NCI-H1694 treated with DMSO at 0.1 percent for 48 hours (cell line): ENCODE data around the gene PCDHGA9.
"Not testable (repeated sequence)": the region's sequence is repeated elsewhere in the genome, so short reads cannot be mapped to it uniquely, and the experiment has no call there.

Experiments used
- DNase-seq: peaks from one replicate; lab custom pipeline; 2025; lab: John Stamatoyannopoulos, UW

Gene PCDHGA9

DNA sequence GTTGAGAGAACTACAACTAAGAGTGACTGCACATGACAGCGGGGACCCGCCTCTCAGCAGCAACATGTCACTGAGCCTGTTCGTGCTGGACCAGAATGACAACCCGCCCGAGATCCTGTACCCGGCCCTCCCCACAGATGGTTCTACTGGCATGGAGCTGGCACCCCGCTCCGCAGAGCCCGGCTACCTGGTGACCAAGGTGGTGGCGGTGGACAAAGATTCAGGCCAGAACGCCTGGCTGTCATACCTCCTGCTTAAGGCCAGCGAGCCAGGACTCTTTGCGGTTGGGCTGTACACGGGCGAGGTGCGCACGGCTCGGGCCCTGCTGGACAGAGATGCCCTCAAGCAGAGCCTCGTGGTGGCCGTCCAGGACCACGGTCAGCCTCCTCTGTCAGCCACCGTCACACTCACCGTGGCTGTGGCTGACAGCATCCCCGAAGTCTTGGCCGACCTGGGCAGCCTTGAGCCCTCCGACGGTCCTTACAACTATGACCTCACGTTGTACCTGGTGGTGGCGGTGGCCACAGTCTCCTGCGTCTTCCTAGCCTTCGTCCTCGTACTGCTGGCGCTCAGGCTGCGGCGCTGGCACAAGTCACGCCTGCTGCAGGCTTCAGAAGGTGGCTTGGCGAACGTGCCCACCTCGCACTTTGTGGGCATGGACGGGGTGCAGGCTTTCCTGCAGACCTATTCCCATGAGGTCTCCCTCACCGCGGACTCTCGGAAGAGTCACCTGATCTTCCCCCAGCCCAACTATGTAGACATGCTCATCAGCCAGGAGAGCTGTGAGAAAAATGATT, 17.9 kb upstream of the PCDHGA9 start:
- no peak for DNase-seq

- DNase-seq = not testable (repeated sequence)
These were observed 14.8 kb upstream of the PCDHGA9 start, which contains the start of gene PCDHGB4 for GRCh38 chr5:141387557-141388311. TSS of gene PCDHGB4 (plus strand) at chr5:141387698. CDS start at chr5:141387885, 187 bp downstream.

- DNase-seq = no peak
These were observed 13.9 kb upstream of the PCDHGA9 start for GRCh38 chr5:141388661-141389060.

DNA sequence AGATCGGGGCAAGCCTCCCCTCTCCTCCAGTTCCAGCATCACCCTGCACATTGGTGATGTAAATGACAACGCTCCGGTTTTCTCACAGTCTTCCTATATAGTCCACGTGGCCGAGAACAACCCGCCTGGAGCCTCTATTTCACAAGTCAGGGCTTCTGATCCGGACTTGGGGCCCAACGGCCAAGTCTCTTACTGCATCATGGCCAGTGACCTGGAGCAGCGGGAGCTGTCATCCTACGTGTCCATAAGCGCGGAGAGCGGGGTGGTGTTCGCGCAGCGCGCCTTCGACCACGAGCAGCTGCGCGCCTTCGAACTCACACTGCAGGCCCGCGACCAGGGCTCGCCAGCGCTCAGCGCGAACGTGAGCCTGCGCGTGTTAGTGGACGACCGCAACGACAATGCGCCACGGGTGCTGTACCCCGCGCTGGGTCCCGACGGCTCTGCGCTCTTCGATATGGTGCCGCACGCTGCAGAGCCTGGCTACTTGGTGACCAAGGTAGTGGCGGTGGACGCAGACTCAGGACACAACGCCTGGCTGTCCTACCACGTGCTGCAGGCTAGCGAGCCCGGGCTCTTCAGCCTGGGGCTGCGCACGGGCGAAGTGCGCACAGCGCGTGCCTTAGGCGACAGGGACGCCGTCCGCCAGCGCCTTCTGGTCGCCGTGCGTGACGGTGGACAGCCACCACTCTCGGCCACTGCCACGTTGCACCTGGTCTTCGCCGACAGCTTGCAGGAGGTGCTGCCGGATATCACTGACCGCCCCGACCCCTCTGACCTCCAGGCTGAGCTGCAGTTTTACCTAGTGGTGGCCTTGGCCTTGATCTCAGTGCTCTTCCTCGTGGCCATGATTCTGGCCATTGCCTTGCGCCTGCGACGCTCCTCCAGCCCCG, 13.2 kb upstream of the PCDHGA9 start:
- no peak for DNase-seq

DNA sequence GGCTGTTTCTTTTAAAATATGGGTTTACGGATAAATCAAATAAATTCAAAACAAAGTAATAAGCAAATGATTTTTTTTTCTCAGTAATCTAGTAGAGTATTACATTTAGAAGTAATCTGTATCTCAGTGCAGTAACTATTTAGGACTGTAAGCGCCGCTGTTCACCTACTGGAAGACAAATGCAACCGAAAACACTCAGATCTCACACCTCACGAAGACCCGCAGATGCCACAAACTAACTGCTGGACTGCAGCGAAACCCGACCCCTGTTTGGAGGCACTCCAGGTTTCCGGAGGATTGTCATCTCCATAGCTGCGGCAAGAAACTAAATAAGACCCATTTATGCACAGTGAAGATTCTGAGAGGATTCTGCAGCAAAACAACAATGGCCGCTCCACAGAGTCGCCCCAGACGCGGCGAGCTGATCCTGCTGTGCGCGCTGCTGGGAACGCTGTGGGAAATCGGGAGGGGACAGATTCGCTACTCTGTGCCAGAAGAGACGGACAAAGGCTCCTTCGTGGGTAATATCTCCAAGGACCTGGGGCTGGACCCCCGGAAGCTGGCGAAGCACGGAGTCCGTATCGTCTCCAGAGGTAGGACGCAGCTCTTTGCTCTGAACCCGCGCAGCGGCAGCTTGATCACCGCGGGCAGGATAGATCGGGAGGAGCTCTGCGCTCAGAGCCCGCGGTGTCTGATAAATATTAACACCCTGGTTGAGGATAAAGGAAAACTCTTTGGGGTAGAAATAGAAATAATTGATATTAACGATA, 10.0 kb upstream of the PCDHGA9 start, which contains the start of gene PCDHGA8:
Gene PCDHGA8 (plus strand): TSS at position 205 of the 770 bp plus-strand sequence. CDS start 181 bp downstream, at position 386.
- no peak for DNase-seq

GRCh38 chr5:141393267-141393666, 9.3 kb upstream of the PCDHGA9 start:
- no peak for DNase-seq

- not testable (repeated sequence) for DNase-seq
These were observed 8.0 kb upstream of the PCDHGA9 start for GRCh38 chr5:141394401-141395187.

DNA sequence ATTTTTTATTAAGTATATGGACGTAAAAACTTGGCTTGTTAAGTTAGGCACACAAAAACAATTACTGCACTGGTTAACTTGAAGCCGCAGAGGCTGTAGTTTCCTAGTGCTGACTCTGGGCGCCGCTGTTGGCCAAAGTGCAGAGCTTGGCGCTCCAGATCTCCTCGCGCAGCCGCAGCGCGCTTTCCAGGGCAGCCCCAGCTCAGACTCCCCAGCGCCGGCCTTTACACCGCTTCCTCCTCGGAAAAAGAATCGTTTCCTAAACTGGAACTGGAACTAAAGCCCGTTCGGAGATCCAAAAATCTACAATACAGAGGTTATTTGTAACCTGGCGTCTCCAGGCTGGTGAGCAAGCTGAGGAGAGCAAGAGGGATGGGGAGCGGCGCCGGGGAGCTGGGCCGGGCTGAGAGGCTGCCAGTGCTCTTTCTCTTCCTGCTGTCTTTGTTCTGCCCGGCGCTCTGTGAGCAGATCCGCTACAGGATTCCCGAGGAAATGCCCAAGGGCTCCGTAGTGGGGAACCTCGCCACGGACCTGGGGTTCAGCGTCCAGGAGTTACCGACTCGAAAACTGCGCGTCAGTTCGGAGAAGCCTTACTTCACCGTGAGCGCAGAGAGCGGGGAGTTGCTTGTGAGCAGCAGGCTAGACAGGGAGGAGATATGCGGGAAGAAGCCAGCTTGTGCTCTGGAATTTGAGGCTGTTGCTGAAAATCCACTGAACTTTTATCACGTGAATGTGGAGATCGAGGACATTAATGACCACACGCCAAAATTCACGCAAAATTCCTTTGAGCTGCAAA, 4.6 kb upstream of the PCDHGA9 start, which contains the start of gene PCDHGB5:
Gene PCDHGB5 (plus strand): TSS at position 192 of the 796 bp plus-strand sequence. CDS start 181 bp downstream, at position 373.
- DNase-seq = not testable (repeated sequence)

DNA sequence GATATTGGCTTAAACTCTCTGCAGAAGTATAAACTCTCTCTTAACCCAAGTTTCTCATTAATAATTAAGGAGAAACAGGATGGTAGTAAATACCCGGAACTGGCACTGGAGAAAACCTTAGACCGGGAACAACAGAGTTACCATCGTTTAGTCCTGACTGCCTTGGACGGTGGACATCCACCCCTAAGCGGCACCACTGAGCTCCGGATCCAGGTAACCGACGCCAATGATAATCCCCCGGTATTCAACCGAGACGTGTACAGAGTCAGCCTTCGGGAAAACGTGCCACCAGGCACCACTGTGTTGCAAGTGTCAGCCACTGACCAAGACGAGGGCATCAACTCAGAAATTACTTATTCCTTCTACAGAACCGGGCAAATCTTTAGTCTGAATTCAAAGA, 4.0 kb upstream of the PCDHGA9 start:
- DNase-seq = no peak

DNA sequence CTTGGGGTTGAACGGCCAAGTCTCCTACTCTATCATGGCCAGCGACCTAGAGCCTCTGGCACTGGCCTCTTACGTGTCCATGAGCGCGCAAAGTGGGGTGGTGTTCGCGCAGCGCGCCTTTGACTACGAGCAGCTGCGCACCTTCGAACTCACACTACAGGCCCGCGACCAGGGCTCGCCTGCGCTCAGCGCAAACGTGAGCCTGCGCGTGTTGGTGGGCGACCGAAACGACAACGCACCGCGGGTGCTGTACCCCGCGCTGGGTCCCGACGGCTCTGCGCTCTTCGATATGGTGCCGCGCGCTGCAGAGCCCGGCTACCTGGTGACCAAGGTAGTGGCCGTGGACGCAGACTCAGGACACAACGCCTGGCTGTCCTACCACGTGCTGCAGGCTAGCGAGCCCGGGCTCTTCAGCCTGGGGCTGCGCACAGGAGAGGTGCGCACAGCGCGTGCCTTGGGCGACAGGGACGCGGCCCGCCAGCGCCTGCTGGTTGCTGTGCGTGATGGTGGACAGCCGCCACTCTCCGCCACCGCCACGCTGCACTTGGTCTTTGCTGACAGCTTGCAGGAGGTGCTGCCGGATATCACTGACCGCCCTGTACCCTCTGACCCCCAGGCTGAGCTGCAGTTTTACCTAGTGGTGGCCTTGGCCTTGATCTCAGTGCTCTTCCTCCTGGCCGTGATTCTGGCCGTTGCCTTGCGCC, 2.9 kb upstream of the PCDHGA9 start:
- no peak for DNase-seq

- DNase-seq = no peak
These were observed 809 bp downstream of the PCDHGA9 start for GRCh38 chr5:141403387-141403786.

DNA sequence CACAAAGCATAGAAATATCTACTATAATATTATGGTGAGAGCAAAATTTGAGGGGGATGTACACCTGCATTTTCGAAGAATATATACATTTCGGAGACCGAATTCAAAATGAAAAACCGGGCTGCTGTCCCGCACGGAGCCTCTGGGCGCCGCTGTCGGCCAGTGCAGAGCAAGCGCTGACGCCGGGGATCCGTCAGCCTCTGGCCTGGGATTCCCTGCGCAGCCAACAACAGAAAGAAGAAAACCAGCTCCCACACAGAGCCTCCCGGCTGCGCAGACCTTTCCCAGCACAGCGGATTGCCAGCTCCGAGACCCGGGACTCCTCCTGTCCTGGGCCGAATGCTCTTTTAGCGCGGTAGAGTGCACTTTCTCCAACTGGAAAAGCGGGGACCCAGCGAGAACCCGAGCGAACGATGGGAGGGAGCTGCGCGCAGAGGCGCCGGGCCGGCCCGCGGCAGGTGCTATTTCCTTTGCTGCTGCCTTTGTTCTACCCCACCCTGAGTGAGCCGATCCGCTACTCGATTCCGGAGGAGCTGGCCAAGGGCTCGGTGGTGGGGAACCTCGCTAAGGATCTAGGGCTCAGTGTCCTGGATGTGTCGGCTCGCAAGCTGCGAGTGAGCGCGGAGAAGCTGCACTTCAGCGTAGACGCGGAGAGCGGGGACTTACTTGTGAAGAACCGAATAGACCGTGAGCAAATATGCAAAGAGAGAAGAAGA, 5.4 kb downstream of the PCDHGA9 start, which contains the start of gene PCDHGB6:
Gene PCDHGB6 (plus strand): TSS at position 232 of the 716 bp plus-strand sequence. CDS start 182 bp downstream, at position 414.
- not testable (repeated sequence) for DNase-seq

GRCh38 chr5:141409598-141410306, 7.2 kb downstream of the PCDHGA9 start:
- no peak for DNase-seq

GRCh38 chr5:141411575-141411974, 9.0 kb downstream of the PCDHGA9 start:
- DNase-seq = no peak

DNA sequence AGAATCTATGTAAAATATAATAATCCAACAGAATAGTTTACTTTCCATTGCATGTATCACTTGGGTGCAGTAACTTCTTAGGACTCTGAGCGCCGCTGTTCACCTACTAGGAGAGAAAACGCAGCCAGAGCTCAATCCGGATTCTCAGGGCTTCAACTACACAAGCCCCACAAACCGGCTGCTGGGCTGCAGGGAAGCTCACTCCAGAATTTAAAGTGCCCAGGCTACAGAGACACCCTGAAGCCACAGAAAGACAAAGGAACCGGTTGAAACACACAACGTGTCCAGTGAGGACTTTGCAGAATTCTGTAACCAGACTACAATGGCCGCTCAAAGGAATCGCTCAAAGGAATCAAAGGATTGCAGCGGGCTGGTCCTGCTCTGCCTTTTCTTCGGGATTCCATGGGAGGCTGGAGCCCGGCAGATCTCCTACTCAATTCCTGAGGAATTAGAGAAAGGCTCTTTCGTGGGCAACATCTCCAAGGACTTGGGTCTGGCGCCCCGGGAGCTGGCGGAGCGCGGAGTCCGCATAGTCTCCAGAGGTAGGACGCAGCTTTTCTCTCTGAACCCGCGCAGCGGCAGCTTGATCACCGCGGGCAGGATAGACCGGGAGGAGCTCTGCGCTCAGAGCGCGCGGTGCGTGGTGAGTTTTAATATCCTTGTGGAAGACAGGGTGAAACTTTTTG, 10.4 kb downstream of the PCDHGA9 start, which contains the start of gene PCDHGA10:
Gene PCDHGA10 (plus strand): TSS at position 134 of the 686 bp plus-strand sequence. CDS start 189 bp downstream, at position 323.
- peak; percentile 45 for DNase-seq

DNA sequence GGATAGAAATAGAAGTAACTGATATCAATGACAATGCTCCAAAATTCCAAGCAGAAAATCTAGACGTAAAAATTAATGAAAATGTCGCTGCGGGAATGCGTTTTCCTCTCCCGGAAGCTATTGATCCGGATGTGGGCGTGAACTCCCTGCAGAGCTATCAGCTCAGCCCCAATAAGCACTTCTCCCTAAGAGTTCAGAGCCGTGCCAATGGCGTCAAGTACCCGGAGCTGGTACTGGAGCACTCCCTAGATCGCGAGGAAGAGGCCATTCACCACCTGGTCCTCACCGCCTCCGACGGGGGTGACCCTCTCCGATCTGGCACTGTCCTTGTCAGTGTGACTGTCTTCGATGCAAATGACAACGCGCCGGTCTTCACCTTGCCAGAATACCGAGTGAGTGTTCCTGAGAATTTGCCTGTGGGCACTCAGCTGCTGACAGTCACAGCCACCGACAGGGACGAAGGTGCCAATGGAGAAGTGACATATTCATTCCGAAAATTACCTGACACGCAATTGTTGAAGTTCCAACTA, 11.0 kb downstream of the PCDHGA9 start:
- no peak for DNase-seq
